Forelimb muscle (tissue), 1 donor: ENCODE results near the gene NHEJ1. TPM values are rescaled to one million over a fixed set of nuclear protein-coding genes. Genes with fewer than 3 reads are reported as not detected.

ENCODE experiments used
- DNase-seq: peaks from one replicate; pipeline ENCODE4 v3.0.0-alpha.2; 2013; ENCODE audit warnings: low read depth
- polyA plus RNA-seq: library from polyadenylated mRNA; unstranded; fragments of 120-200 nt; gene quantifications from one replicate; pipeline ENCODE4 v1.2.1, GENCODE V29; 2013; ENCODE audit not compliant: insufficient read length

Gene NHEJ1
- polyA plus RNA-seq, 1 donor = 11.6 TPM

- DNase-seq = no peak
These were observed 21.9 kb upstream of the NHEJ1 start for GRCh38 chr2:219182331-219183150.

- DNase-seq = no peak
These were observed 20.9 kb upstream of the NHEJ1 start for GRCh38 chr2:219181531-219181930.

GRCh38 chr2:219180961-219181360 is 20.3 kb upstream of the NHEJ1 start:
- no peak for DNase-seq

GRCh38 chr2:219179601-219180465 is 19.2 kb upstream of the NHEJ1 start:
- no peak for DNase-seq

GRCh38 chr2:219178377-219179175 is 18.0 kb upstream of the NHEJ1 start:
- DNase-seq = no peak

- peak; percentile 84 for DNase-seq
These were observed 17.1 kb upstream of the NHEJ1 start, which contains the start of gene RETREG2 for GRCh38 chr2:219177552-219178376. TSS of gene RETREG2 (plus strand) at chr2:219178275. CDS start at chr2:219178353, 78 bp downstream.

- DNase-seq = no peak
These were observed 16.4 kb upstream of the NHEJ1 start, which contains the start of gene CNPPD1 for GRCh38 chr2:219176818-219177551. TSS of gene CNPPD1 (minus strand) at chr2:219176925. CDS start at chr2:219176828, 97 bp downstream.

- no peak for DNase-seq
These were observed 15.6 kb upstream of the NHEJ1 start for GRCh38 chr2:219175928-219176817.

GRCh38 chr2:219175486-219175885 is 14.9 kb upstream of the NHEJ1 start:
- DNase-seq = no peak

GRCh38 chr2:219174801-219175200 is 14.2 kb upstream of the NHEJ1 start:
- DNase-seq = no peak

GRCh38 chr2:219174146-219174545 is 13.5 kb upstream of the NHEJ1 start:
- no peak for DNase-seq

- DNase-seq = no peak
These were observed 12.6 kb upstream of the NHEJ1 start for GRCh38 chr2:219173176-219173575.

- no peak for DNase-seq
These were observed 11.9 kb upstream of the NHEJ1 start for GRCh38 chr2:219172231-219173154.

GRCh38 chr2:219171231-219171651 is 10.6 kb upstream of the NHEJ1 start:
- no peak for DNase-seq

- no peak for DNase-seq
These were observed 9.5 kb upstream of the NHEJ1 start, which contains the start of gene SLC23A3 for GRCh38 chr2:219169930-219170654. TSS of gene SLC23A3 (minus strand) at chr2:219170029. CDS start at chr2:219169984, 45 bp downstream.

- no peak for DNase-seq
These were observed 8.3 kb upstream of the NHEJ1 start for GRCh38 chr2:219168932-219169331.

GRCh38 chr2:219168526-219168925 is 7.9 kb upstream of the NHEJ1 start:
- DNase-seq = no peak
